OCI-LY1 (cell line): ENCODE measurements around the gene R3HCC1L.

Source experiments
- H2AFZ ChIP-seq: fragments of 200-600 bp; sonication (generic), shearing (Covaris generic); 2 replicates; pipeline ENCODE4 v1.6.0; 2014; ENCODE audit warnings: antibody characterized with exemption, mild to moderate bottlenecking, low read length
- H3F3A ChIP-seq: fragments of 200-600 bp; sonication (generic), shearing (Covaris generic); 2 replicates; pipeline ENCODE4 v1.6.0; 2014; ENCODE audit warnings: mild to moderate bottlenecking, antibody characterized with exemption, low read length, moderate library complexity; ENCODE audit not compliant: insufficient read depth
- H3K27ac ChIP-seq: fragments of 200-600 bp; sonication (generic); 2 replicates; pipeline ENCODE4 v1.5.1; 2014; ENCODE audit warnings: low read length, mixed run types, mild to moderate bottlenecking, low read depth; ENCODE audit not compliant: poor library complexity, severe bottlenecking
- H3K27me3 ChIP-seq: fragments of 200-600 bp; sonication (generic); 2 replicates; pipeline ENCODE4 v1.6.0; 2014; ENCODE audit warnings: antibody characterized with exemption, mild to moderate bottlenecking, low read length, moderate library complexity; ENCODE audit not compliant: insufficient read depth
- H3K36me3 ChIP-seq: fragments of 200-600 bp; sonication (generic); 2 replicates; pipeline ENCODE4 v1.6.1; 2014; ENCODE audit warnings: mild to moderate bottlenecking, antibody characterized with exemption, low read length, moderate library complexity, mixed read lengths; ENCODE audit not compliant: insufficient read depth
- H3K4me1 ChIP-seq: fragments of 200-600 bp; sonication (generic); 2 replicates; pipeline ENCODE4 v1.5.1; 2014; ENCODE audit warnings: mild to moderate bottlenecking, low read length, moderate library complexity; ENCODE audit not compliant: insufficient read depth, severe bottlenecking
- H3K4me2 ChIP-seq: fragments of 200-600 bp; sonication (generic), shearing (Covaris generic); 2 replicates; pipeline ENCODE4 v1.6.1; 2014; ENCODE audit warnings: low read length
- H3K4me3 ChIP-seq: fragments of 200-600 bp; sonication (generic); 2 replicates; pipeline ENCODE4 v1.5.1; 2014; ENCODE audit warnings: low read length, low read depth, mild to moderate bottlenecking, mixed read lengths; ENCODE audit not compliant: poor library complexity, severe bottlenecking
- H3K79me2 ChIP-seq: fragments of 200-600 bp; shearing (Covaris generic); 2 replicates; pipeline ENCODE4 v1.6.1; 2016; ENCODE audit warnings: mixed run types, low read length, mixed read lengths; ENCODE audit not compliant: insufficient read depth
- H3K9ac ChIP-seq: fragments of 200-600 bp; sonication (generic), shearing (Covaris generic); 2 replicates; pipeline ENCODE4 v1.6.1; 2014; ENCODE audit warnings: mild to moderate bottlenecking, low read length, mixed read lengths
- H3K9me2 ChIP-seq: fragments of 200-600 bp; sonication (generic), shearing (Covaris generic); 2 replicates; pipeline ENCODE4 v1.6.1; 2014; ENCODE audit warnings: low read depth, mild to moderate bottlenecking, low read length, mixed read lengths
- H3K9me3 ChIP-seq: fragments of 200-600 bp; shearing (Covaris generic); 2 replicates; pipeline ENCODE4 v1.6.1; 2014; ENCODE audit warnings: low read length, mixed read lengths
- H4K20me1 ChIP-seq: fragments of 200-600 bp; sonication (generic), shearing (Covaris generic); 2 replicates; pipeline ENCODE4 v1.6.0; 2016; ENCODE audit warnings: mild to moderate bottlenecking, low read length; ENCODE audit not compliant: insufficient read depth
- CTCF ChIP-seq: fragments of 200-600 bp; sonication (generic), shearing (Covaris generic); IDR thresholded peaks from 2 replicates; pipeline ENCODE4 v1.5.1; 2017; ENCODE audit warnings: mild to moderate bottlenecking, antibody characterized with exemption, low read length, moderate library complexity, mixed read lengths
- EZH2 ChIP-seq: fragments of 200-600 bp; sonication (generic), shearing (Covaris generic); IDR thresholded peaks from 2 replicates; pipeline ENCODE4 v1.8.0; 2017; ENCODE audit warnings: borderline replicate concordance, mixed run types, mild to moderate bottlenecking, antibody characterized with exemption, low read length, moderate library complexity, mixed read lengths

Gene R3HCC1L

GRCh38 chr10:98249134-98249533, 114.7 kb downstream of the R3HCC1L start:
- Histone ChIP-seq H2AFZ (no peak overlapping the region), H3K9me2 (no peaks in the 10 kb centered on the region), H3K4me1 (peaks cover 2% of the 10 kb centered on the region), H3K9me3 (no peaks in the 10 kb centered on the region), H3K27me3 (no peaks in the 10 kb centered on the region), H3K4me3 (no peak overlapping the region), H3F3A (no peaks in the 10 kb centered on the region), H3K9ac (no peak overlapping the region), H3K27ac (no peak overlapping the region), H4K20me1 (no peaks in the 10 kb centered on the region), H3K36me3 (peaks cover 25% of the 10 kb centered on the region), H3K79me2 (no peaks in the 10 kb centered on the region), H3K4me2 (no peak overlapping the region)
- no peak for TF ChIP-seq CTCF
- no peak for TF ChIP-seq EZH2

GRCh38 chr10:98251399-98251798, 116.9 kb downstream of the R3HCC1L start:
- no peaks in the 10 kb centered on the region for H3K79me2 ChIP-seq
- H3K9ac ChIP-seq: no peak overlapping the region

GRCh38 chr10:98252464-98252863, 118.0 kb downstream of the R3HCC1L start:
- Histone ChIP-seq H3K9ac (no peak overlapping the region), H4K20me1 (no peaks in the 10 kb centered on the region), H3K9me2 (no peaks in the 10 kb centered on the region), H3K79me2 (no peaks in the 10 kb centered on the region), H3F3A (no peaks in the 10 kb centered on the region), H3K4me2 (no peak overlapping the region), H3K4me1 (peaks cover 7% of the 10 kb centered on the region), H2AFZ (no peak overlapping the region), H3K36me3 (peaks cover 5% of the 10 kb centered on the region), H3K27ac (no peak overlapping the region), H3K9me3 (no peaks in the 10 kb centered on the region), H3K27me3 (no peaks in the 10 kb centered on the region), H3K4me3 (no peak overlapping the region)
- TF ChIP-seq EZH2 (no peak), CTCF (no peak)

More at GRCh38 chr10:98251399-98251798, 116.9 kb downstream of the R3HCC1L start:
- Histone ChIP-seq H2AFZ (no peak overlapping the region), H3K9me3 (no peaks in the 10 kb centered on the region), H3K9me2 (no peaks in the 10 kb centered on the region), H3K27me3 (no peaks in the 10 kb centered on the region), H3F3A (no peaks in the 10 kb centered on the region), H3K4me2 (no peak overlapping the region), H3K4me1 (peaks cover 7% of the 10 kb centered on the region), H3K4me3 (no peak overlapping the region), H3K27ac (no peak overlapping the region), H3K36me3 (peaks cover 8% of the 10 kb centered on the region), H4K20me1 (no peaks in the 10 kb centered on the region)
- no peak for TF ChIP-seq EZH2
- no peak for TF ChIP-seq CTCF
